ENCODE data around the gene PSMB8.
"Not testable (repeated sequence)": the region's sequence is repeated elsewhere in the genome, so short reads cannot be mapped to it uniquely, and the experiment has no call there.

DNA sequence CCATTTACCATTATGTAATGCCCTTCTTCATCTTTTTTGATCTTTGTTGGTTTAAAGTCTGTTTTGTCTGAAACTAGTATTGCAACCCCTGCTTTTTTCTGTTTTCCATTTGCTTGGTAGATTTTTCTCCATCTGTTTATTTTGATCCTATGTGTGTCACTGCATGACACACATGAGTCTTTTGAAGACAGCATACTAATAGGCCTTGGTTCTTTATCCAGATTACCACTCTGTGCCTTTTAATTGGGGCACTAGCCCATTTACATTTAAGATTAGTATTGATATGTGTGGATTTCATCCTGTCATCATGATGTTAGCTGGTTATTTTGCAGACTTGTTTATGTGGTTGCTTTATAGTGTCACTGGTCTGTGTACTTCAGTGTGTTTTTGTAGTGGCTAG lies 38.4 kb downstream of the PSMB8 start:
- TF ChIP-seq, protein P1, sequence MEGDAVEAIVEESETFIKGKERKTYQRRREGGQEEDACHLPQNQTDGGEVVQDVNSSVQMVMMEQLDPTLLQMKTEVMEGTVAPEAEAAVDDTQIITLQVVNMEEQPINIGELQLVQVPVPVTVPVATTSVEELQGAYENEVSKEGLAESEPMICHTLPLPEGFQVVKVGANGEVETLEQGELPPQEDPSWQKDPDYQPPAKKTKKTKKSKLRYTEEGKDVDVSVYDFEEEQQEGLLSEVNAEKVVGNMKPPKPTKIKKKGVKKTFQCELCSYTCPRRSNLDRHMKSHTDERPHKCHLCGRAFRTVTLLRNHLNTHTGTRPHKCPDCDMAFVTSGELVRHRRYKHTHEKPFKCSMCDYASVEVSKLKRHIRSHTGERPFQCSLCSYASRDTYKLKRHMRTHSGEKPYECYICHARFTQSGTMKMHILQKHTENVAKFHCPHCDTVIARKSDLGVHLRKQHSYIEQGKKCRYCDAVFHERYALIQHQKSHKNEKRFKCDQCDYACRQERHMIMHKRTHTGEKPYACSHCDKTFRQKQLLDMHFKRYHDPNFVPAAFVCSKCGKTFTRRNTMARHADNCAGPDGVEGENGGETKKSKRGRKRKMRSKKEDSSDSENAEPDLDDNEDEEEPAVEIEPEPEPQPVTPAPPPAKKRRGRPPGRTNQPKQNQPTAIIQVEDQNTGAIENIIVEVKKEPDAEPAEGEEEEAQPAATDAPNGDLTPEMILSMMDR (IDR thresholded peaks at IDR 0.05; ENCODE audit: insufficient read depth, low read depth, low read length), result not testable (repeated sequence)
- TF ChIP-seq EZH2 (IDR thresholded peaks at IDR 0.05; ENCODE audit: insufficient read depth, low read length), result not testable (repeated sequence)
